Fibroblast of the conjunctiva (primary cell): ENCODE results near the gene SBNO2.

Experiments
- DNase-seq: peaks from one replicate; pipeline ENCODE4 v3.0.0-alpha.2; 2010; ENCODE audit warnings: low read depth

SBNO2 gene

DNA sequence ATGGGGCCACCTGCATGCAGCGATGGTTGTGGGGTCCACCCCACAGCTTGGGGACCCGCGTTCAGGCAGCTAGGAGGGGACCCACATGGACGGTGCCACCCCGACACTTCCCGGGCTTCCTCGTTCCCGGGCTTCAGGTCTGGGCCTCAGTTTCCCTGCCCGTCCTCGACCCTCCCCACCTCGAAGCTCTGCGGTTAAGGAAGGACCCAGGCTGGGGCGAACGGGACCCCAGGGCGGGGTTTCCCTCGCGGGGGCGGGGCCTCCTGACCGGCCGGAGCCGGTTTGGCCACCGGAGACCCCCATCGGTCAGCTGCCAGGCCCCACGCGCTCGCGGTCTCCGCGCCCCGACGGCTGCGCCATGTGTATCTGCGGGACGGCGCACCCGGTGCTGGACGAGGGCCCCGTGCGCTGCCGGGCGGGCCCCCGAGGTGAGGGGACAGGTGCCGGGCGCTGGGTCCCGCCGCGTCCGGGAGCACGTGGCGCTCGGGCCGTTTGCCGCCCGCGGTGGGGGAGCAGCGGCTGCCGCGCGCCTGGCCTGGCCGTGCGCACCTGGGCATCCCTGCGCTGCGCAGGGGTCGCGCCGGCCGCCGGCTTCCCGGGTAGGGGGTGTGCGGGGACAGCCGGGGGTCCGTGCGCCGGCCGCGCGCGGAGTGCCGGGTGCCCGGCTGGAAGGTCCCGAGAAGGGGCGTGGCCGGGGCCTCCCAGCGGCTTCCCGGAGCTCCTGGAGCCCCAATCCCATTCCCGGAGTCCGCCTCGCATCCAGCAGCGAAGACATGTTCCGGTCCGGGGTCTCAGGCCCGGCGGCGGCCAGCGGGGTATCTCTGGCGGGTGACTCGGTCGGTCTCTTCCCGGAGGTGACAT, 102.9 kb downstream of the SBNO2 start:
- no peak for DNase-seq

DNA sequence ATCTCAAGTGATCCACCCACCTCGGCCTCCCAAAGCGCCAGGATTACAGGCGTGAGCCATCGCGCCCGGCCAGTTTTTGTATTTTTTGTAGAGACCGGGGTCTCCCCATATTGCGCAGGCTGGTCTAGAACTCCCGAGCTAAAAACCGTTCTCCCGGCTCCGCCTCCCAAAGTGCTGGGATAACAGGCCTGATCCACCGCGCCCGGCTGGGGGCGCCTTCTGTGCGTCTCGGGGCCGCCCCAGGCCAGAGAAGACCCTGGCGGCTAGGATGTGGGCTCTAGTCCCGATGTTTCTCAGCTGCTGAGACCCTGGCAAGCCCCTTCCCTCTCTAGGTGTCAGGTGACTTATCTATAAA, 103.5 kb downstream of the SBNO2 start:
- DNase-seq = no peak

DNA sequence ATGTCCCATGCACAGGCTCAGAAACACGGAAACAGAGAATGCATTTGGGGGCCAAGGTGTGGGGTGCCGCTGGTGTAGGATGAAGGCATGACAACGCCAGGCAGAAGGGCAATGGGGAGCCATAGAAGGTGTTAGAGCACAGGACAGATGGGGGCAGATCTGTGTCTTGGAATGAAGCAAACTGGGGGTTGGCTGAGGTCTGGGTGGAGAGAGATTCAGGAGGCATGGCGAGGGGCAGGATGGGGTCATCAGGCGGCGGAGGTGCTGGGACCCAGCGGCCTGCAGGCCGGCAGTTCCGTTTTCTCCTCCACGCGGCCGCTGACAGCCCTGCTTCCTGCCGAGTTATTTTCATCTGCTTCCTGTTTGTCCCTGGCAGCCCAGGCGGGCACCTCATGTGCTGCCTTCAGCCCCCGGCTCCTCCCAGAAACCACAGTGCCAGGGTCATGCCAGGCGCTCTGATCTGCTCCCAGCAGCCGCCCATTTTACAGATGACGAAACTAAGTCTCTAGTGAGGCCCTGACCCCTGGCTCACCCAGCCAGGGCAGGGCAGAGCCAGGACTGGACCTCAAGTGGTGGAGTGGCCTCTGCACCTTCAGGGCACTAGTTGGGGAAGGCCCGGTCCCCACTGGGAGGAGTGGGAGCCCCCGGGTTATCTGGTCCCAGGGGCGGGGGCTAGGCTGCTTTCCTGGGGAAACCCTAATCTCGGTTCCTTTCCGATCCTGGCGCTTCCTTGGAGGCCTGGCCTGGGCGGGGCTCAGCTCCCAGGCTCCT, 104.9 kb downstream of the SBNO2 start:
- DNase-seq = no peak

DNA sequence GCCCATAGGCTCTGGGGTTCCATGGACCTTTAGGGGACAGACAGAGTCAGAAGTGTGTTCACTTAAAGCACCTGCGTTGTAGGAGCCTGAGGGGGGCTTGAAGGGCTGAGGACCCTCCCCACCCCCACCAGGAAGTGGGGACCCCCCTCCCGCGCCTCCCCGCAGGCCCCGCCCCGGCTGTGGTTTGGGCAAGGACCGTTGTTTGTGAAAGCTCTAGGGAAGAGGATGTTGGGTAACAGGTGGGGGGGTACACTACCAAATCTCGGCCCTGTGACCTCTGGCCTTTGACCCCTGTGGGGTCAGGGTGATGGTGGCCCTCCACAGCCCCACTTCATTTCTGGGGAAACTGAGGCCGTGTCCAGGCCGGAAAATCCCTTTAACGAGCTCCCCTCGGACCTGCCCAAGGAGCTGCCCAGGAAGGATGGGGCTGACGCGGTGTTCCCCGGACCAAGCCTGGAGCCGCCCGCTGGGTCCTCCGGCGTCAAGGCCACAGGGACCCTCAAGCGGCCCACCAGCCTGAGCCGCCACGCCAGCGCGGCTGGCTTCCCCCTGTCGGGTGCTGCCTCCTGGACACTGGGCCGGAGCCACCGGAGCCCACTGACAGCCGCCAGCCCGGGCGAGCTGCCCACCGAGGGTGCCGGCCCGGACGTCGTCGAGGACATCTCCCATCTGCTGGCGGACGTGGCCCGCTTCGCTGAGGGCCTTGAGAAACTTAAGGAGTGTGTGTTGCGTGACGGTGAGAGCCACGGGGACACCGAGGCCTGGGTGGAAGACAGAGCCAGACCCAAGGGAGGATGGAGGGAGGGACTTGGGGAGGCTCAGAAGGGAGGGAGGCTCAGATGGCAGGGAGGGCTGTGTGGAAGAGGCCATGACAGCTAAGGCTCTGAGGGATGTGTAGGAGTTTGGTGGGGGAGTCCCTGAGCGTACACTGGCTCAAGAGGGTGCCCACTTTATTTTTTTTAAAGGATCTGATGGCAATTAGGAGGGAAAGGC, 105.8 kb downstream of the SBNO2 start:
- DNase-seq = no peak

DNA sequence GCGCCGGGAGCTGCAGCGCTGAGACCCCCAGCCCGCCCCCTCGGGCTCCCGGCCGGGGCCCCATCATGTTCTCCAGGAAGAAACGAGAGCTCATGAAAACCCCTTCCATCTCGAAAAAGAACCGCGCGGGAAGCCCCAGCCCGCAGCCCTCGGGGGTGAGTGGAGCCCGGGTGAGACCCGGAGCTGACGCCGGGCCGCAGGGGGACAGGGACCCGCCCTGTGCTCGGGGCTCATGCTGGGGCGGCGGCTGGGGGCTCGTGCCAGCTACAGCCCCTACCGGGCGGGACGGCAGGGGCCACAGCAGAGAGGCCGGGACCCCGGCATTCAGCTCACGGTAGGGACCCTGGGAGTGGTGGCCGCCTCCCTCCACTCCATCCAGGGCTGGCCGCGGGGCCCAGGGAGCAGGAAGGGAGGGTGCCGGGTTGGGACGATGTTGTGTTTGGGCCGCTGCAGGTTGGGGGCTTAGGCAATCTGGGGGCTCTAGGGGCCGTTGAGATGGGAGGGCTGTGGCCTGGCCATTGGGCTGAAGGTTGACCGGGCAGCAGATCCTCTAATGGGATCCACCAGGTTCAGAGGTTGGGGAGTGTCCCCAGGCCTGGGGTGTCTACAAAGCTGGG, 106.6 kb downstream of the SBNO2 start:
- DNase-seq = no peak

DNA sequence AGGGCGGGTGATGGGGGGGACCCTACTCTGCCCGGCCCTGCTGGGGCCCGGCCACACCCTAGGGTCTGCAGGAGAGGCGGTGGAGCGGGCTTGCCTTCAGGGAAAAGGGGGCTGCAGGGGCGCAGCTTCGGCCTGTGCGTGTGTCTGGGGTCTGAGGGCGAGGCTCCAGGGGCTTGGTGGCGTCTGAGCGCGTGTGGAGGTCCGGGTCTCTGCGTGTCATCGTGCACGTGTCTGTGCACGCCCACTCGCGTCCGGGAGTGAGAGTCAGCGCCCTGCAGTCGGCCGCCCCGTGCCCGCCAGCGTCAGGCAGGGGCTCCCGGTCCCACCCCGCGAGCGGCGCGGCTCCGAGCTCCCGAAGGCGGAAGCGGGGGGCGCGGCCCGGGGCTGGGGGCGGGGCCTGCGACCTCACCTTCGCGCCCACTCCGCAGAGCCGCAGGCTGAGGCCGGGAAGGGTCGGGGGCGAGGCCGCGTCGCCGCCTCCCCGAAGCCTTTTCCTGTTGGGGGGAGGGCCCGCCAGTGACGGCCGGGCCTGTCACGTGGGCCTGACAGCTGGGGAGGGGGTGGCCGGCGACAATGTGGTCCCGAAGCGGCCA, 107.2 kb downstream of the SBNO2 start, which contains the start of gene ARHGAP45:
Gene ARHGAP45, plus strand, starts transcription at position 420 of the 593 bp plus-strand sequence. CDS start 239 bp downstream, outside the sequence.
- no peak for DNase-seq

DNA sequence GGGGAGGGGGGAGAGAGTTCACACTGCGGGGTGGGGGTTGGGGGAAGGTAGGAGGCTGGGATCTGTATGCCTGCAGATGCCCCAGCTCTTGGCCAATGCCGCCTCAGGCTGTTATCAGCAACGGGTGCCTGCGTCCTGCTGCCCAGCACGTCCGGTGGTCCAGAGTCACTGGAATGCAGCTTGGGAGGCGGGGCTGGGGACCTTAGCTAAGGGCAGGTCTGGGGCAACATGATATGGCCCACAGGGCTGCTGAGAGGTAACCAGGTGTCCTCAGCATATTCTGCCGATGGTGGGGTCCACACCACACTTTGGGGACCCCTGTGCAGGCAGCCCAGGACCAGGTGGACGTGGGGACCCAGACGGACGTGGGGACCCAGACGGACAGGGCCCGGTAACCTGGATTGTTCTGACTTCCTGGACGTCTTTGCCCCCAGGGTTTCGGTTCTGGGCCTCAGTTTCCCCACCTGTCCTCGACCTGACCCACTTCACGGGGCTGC, 107.8 kb downstream of the SBNO2 start:
- DNase-seq = no peak

DNA sequence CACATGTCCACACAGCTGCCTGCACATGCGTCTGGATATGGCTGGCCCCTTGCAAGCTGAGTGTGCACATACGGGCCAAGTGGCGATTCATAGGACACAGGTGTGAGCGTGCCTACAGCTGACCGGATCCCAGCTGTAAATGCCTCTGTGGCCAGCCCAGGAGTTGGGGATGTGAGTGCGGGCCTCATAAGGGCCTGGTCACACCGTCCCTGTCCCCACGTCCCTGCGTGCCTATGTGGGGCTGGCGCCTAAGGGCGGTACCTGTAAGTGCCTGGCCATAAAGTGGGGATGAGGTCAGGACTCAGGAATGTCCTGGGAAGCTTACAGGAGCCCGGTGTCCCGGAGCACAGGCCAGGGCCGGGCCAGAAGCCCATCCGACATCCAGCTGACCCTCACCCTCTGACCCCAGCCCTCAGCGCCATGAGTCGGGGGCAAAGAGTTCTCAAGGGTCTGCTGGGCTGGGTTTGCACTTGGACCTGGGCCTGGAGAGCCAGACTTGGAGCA, 108.4 kb downstream of the SBNO2 start:
- DNase-seq = no peak

DNA sequence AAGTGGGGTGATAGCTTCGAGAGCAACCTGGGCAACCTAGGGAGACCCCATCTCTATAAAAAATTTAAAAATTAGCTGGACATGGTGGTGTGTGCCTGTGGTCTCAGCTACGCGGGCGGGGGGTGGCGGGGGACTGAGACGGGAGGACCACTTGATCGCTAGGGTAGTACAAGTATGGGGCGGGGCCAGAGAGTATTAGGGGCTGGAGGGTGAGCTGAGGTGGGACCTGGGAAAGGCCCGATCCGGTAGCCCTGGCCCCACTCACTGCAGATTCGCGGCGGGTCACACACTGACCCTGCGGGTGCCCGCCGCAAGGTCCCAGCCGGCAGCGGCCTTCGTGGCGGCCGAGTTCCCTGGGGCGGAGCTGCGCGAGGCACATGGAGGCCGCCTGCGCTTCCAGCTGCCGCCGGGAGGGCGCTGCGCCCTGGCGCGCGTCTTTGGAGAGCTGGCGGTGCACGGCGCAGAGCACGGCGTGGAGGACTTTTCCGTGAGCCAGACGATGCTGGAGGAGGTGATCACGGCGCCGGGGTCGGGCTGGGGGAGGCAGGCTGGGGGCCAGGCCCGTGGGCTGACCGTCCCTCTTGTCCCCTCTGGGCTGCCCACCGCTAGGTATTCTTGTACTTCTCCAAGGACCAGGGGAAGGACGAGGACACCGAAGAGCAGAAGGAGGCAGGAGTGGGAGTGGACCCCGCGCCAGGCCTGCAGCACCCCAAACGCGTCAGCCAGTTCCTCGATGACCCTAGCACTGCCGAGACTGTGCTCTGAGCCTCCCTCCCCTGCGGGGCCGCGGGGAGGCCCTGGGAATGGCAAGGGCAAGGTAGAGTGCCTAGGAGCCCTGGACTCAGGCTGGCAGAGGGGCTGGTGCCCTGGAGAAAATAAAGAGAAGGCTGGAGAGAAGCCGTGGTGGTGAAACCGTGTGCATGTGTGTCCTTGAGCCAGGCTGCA, 109.1 kb downstream of the SBNO2 start:
- no peak for DNase-seq

DNA sequence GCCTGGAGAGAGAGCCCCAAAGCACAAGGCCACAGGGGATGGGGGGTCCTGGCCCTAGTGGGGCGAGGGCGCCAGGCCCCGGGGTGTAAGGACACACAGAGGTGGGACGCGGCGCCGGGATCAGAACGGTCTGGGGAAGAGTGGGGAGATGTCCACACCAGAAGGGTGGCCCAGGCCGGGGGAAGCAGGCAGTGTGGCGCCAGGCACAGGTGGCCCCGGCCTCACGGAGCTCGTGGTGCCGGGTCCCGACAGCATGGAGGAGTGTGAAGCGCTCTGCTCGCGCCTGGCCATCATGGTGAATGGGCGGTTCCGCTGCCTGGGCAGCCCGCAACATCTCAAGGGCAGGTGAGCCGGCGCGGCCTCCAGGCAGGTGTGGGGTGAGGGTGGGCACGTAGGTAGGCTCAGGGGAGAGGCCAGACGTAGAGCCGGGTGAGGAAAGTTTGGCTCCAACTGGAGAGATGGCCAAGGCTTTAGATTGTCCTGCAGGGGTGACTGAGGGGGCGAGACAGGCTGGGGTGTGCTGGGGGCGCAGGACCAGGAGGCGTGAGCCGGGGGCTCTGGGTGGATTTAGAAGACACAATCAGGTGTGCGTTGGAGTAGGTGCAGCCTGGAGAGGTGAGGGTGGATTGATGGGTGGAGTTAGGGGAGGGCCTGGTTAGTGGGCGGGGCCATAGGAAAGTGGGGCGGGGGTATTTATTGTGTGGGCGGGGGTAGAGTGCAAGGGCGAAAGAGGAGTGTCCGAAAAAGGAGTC, 110.0 kb downstream of the SBNO2 start:
- no peak for DNase-seq

DNA sequence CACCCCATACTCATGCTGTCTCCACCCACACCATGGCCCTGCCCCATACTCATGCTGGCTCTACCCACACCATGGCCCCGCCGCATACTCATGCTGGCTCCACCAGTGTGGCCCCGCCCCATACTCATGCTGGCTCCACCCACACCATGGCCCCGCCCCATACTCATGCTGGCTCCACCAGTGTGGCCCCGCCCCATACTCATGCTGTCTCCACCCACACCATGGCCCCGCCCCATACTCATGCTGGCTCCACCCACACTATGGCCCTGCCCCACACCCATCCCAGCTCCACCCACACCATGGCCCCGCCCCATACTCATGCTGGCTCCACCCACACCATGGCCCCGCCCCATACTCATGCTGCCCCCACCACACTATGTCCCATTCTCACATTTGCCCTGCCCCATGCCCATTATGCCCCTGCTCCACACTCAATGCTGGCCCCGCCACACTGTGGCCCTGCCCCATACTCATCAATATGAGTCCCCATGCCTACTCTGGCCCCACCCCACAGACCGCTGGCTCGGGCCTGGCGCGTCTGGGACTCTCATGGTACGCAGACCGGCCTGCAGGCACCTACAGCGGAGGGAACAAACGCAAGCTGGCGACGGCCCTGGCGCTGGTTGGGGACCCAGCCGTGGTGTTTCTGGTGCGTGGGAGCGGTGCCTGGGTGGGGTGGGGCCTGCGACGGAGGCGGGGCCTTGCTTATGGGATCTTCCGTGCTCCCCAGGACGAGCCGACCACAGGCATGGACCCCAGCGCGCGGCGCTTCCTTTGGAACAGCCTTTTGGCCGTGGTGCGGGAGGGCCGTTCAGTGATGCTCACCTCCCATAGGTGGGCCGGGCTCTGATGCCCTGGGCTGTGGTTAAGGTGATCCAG, 110.8 kb downstream of the SBNO2 start:
- no peak for DNase-seq

DNA sequence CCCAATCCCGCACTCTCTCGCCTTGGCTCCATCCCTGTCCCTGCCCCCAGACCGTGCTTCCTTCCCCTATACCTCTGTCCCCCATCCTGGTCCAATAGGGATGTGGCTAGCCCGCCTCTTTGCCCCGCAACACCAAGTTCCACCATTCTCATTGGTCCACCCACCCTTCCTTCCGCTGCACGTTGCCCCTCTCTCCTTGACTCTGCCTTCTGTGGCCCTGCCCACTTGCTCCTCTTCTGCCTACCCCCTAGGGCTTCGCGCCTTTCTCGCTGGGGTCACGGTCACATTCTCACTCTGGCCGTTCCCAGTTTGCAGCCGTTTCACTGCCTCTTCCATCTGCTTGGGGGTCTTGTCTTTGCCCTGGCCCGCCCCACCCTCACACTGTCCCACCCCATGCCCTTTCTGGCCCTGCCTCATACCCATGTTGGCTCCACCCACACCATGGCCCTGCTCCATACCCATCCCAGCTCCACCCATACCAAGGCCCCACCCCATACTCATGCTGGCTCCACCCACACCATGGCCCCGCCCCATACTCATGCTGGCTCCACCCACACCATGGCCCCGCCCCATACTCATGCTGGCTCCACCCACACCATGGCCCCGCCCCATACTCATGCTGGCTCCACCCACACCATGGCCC, 111.6 kb downstream of the SBNO2 start:
- DNase-seq = no peak

DNA sequence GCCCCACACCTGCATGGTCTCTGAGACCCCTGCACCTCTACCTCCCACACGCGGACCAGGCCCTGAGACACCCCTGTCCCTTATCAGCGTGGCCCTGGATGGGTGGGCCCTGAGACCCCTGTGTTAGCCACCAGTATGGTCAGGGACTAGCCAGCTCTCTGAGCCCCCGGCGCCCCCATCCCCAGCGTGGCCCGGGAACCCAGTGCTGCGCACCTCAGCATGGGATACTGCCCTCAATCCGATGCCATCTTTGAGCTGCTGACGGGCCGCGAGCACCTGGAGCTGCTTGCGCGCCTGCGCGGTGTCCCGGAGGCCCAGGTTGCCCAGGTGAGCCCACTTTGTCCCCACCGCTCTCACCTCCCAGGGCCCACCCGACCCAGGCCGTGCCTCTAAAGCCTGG, 112.1 kb downstream of the SBNO2 start:
- no peak for DNase-seq

DNA sequence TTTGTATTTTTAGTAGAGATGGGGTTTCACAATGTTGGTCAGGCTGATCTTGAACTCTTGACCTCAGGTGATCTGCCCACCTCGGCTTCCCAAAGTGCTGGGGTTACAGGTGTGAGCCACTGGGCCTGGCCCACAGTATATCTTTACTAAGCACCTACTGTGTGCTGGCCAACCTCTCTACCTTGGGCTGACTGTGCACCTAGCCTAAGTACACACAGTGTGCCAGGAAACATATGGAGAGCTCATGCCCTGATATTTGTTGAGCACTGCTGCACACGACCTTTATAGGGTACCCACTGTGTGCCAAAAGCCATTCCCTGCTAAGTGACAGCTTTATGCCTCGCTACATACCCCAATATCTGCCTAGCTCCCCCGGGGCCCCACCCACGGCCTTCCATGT, 113.4 kb downstream of the SBNO2 start:
- no peak for DNase-seq

DNA sequence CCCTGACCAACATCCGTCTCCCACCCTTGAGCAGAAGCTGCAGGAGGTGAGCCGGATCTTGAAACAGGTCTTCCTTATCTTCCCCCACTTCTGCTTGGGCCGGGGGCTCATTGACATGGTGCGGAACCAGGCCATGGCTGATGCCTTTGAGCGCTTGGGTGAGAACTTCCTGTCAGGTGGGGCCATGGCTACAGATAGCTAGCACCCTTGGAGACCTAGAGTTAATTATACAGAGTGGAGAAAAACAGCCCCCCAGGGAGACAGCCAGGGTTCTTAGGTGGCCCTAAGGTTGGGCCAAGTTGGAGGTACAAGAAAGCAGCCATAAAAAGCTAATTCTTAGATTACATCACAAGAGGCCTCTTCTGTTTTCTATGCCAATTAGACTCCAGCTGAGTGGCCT, 116.0 kb downstream of the SBNO2 start:
- no peak for DNase-seq
